OCI-LY7 (cell line): ENCODE results near the gene TXN2.

Experiments
- EZH2phosphoT487 ChIP-seq: fragments of 200-600 bp; sonication (generic); IDR thresholded peaks from 2 replicates; pipeline ENCODE4 v1.6.1; 2018; ENCODE audit warnings: low read depth, borderline replicate concordance, mild to moderate bottlenecking, mixed run types, antibody characterized with exemption, low read length, moderate library complexity, mixed read lengths
- TF ChIP-seq, protein P1 (sequence below): fragments of 200-600 bp; sonication (generic); conservative IDR thresholded peaks from 2 replicates; pipeline ENCODE4 v1.5.1; 2014; ENCODE audit warnings: mild to moderate bottlenecking, antibody characterized with exemption, low read length, moderate library complexity, mixed read lengths

DNA sequence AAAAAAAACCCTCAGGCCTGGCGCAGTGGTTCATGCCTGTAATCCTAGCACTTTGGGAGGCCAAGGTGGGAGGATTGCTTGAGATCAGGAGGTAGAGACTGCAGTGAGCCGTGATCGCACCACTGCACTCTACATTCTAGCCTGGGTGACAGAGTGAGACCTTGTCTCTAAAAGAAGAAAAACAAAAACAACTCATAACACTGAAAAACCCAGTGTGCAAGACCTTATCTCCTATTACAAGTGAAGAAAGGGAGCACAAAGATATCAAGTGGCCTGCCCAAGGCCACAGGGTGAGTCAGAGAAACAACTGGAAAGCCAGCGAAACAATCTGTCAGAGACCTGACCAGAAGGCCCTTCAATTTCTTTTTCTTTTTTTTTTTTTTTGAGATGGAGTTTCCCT is 2.5 kb downstream of the TXN2 start:
- TF ChIP-seq, protein P1, sequence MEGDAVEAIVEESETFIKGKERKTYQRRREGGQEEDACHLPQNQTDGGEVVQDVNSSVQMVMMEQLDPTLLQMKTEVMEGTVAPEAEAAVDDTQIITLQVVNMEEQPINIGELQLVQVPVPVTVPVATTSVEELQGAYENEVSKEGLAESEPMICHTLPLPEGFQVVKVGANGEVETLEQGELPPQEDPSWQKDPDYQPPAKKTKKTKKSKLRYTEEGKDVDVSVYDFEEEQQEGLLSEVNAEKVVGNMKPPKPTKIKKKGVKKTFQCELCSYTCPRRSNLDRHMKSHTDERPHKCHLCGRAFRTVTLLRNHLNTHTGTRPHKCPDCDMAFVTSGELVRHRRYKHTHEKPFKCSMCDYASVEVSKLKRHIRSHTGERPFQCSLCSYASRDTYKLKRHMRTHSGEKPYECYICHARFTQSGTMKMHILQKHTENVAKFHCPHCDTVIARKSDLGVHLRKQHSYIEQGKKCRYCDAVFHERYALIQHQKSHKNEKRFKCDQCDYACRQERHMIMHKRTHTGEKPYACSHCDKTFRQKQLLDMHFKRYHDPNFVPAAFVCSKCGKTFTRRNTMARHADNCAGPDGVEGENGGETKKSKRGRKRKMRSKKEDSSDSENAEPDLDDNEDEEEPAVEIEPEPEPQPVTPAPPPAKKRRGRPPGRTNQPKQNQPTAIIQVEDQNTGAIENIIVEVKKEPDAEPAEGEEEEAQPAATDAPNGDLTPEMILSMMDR = no peak
- no peak for TF ChIP-seq EZH2phosphoT487
